Fibroblast of the aortic adventitia (primary cell): Measurements from ENCODE around the gene KRTAP1-5. TPM values are rescaled to one million over a fixed set of nuclear protein-coding genes. Genes with fewer than 3 reads are reported as not detected.
"Not testable (repeated sequence)": the region's sequence is repeated elsewhere in the genome, so short reads cannot be mapped to it uniquely, and the experiment has no call there.

Experiments used
- DNase-seq: peaks from one replicate; pipeline ENCODE4 v3.0.0-alpha.2; 2010; ENCODE audit warnings: low read depth
- H3K4me3 ChIP-seq: 2 replicates; pipeline ENCODE4 v1.5.1; 2011; ENCODE audit warnings: low read depth, mild to moderate bottlenecking, control low read depth, low read length, moderate library complexity
- total RNA-seq: library from RNA; depleted of rRNA; stranded (reverse); fragments of >200 nt; gene quantifications from 2 replicates; pipeline ENCODE4 v1.2.3, GENCODE V29; 2012; ENCODE audit warnings: low replicate concordance
- TF ChIP-seq, protein P1 (sequence below): IDR thresholded peaks from 2 replicates; pipeline ENCODE4 v1.5.1; 2011; ENCODE audit warnings: mild to moderate bottlenecking, low read length, control low read depth, inconsistent platforms; ENCODE audit not compliant: insufficient read depth

The KRTAP1-5 gene
- total RNA-seq, 1 donor = 1.4 TPM

DNA sequence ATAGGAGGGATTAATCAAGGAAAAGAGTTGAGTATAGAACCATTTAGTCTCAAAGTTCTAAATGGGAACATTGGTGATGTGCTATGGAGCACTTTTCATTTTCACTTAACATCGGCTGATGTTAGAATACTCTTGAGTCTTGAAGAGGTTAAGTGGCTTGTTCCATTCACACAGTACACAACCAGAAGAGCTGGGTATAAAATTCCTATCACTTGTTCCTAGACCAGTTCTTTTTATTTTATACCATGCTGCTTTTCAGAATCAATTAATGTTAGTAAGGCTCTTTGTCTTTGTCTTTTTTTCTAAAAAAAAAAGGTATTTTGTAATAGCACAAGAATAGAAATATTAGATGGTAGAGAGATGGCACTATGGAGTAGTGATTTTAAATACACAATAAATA is 15.9 kb upstream of the KRTAP1-5 start:
- no peak for DNase-seq
- H3K4me3 ChIP-seq = no peak overlapping the region
- TF ChIP-seq, protein P1, sequence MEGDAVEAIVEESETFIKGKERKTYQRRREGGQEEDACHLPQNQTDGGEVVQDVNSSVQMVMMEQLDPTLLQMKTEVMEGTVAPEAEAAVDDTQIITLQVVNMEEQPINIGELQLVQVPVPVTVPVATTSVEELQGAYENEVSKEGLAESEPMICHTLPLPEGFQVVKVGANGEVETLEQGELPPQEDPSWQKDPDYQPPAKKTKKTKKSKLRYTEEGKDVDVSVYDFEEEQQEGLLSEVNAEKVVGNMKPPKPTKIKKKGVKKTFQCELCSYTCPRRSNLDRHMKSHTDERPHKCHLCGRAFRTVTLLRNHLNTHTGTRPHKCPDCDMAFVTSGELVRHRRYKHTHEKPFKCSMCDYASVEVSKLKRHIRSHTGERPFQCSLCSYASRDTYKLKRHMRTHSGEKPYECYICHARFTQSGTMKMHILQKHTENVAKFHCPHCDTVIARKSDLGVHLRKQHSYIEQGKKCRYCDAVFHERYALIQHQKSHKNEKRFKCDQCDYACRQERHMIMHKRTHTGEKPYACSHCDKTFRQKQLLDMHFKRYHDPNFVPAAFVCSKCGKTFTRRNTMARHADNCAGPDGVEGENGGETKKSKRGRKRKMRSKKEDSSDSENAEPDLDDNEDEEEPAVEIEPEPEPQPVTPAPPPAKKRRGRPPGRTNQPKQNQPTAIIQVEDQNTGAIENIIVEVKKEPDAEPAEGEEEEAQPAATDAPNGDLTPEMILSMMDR = no peak

DNA sequence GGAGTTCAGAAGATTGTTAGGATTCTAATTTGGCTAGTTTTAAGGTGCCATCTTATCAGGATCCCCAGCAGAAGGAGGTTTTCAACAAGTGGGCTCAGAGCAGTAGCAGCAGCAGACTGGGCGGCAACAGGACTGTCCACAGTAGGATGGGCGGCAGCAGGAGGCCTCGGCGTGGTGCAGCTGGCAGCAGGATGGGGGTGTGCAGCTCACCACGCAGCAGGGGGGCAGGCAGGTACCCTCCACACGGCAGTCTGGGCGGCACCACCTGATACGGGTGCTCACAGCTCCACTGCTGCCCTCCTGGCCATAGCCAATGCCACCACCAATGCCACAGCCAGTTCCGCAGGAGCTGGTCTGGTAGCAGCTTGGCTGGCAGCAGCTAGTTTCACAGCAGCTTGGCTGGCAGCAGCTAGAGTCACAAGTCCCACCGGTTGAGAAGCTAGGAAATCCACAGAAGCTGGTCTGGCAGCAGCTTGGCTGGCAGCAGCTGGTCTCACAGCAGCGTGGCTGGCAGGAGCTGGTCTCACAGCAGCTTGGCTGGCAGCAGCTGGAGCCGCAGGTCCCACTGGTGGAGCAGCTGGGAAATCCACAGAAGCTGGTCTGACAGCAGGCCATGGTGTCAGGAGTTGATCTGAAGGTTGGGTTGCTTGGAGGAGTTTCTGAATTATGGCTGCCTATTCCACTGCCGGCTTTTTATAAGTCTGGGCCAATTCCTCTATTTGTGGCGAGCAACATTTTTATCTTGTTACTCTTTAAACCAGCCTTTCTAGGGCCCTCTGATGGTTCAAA is 14.0 kb upstream of the KRTAP1-5 start, which contains the start of gene KRTAP1-1:
Gene KRTAP1-1, minus strand, starts transcription at position 668 of the 789 bp plus-strand sequence. Its CDS starts 53 bp downstream, at position 615.
- not testable (repeated sequence) for DNase-seq, H3K4me3 ChIP-seq

DNA sequence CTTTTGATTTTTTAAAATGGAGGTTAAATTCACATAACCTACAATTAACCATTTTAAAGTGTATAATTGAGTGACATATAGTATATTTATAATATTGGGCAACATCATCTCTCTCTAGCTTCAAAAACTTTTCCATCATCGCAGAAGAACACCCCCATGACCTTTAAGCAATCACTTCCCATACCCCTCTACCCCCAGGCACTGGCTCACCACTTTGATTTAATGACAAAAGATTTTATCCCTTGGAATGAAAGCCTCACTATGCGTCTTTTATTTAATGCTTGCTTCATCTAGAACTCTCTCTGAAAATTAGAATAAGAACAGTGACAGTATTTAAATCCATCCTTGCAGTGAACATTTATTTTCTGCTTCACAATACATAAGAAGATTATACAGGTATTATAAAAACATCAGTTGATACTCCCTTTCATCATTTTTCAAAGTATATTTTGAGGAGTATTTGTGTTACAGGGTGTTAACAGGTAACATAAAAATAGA is 10.9 kb upstream of the KRTAP1-5 start:
- no peak overlapping the region for H3K4me3 ChIP-seq
- TF ChIP-seq, protein P1 = no peak
- DNase-seq = no peak

DNA sequence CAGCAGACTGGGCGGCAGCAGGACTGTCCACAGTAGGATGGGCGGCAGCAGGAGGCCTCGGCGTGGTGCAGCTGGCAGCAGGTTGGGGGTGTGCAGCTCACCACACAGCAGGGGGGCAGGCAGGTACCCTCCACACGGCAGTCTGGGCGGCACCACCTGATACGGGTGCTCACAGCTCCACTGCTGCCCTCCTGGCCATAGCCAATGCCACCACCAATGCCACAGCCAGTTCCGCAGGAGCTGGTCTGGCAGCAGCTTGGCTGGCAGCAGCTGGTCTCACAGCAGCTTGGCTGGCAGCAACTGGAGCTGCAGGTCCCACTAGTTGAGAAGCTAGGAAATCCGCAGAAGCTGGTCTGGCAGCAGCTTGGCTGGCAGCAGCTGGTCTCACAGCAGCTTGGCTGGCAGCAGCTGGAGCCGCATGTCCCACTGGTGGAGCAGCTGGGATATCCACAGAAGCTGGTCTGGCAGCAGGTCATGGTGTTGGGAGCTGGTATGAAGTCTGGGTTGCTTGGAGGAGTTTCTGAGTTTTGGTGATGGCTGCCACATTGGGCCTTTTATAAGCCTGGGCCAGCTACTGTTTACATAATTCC is 7.4 kb upstream of the KRTAP1-5 start, which contains the start of gene KRTAP1-3:
Gene KRTAP1-3, minus strand, starts transcription at position 529 of the 590 bp plus-strand sequence. Its CDS starts 53 bp downstream, at position 476.
- H3K4me3 ChIP-seq, DNase-seq: not testable (repeated sequence)

DNA sequence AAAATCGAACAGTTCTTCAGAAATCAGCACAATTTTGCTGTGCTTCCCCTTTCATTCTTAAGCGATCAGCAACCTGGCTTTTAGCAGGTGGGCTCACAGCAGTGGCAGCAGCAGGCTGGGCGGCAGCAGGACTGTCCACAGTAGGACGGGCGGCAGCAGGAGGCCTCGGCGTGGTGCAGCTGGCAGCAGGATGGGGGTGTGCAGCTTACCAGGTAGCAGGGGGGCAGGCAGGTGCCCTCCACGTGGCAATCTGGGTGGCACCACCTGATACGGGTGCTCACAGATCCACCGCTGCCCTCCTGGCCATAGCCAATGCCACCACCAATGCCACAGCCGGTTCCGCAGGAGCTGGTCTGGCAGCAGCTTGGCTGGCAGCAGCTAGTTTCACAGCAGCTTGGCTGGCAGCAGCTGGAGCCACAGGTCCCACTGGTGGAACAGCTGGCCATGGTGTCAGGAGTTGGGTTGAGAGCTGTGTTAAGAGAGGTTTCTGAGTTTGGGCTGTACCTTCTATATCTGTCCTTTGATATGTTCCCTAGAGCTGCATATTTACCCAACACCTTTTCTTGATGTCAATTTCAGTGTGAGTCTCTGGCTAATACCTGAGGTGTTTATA is 2.7 kb upstream of the KRTAP1-5 start, which contains the start of gene KRTAP1-4:
Gene KRTAP1-4, minus strand, starts transcription at position 563 of the 613 bp plus-strand sequence. Its CDS starts 117 bp downstream, at position 446.
- no peak within 1 kb of the TSS for H3K4me3 ChIP-seq
- no peak for DNase-seq
- TF ChIP-seq, protein P1 = no peak

DNA sequence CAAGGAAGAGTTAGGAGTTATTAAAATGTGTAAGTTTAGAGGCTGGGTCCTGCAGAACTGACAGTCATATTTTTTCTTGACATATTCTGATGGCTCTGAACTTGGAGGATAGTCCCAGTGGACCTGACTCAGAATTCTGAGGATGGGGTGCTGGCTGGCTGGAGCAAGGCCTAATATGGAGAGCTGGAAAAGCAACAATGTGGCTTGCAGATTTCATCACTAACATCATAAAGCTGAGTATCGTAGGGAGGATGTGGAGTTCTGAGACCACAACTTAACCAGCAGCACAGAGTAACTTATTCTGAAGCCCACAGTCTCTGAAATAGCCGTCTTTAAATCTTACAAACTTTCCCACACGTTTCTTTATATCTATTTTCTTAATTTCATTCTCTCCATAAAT is 2.3 kb downstream of the KRTAP1-5 start:
- no peak for DNase-seq
- no peak overlapping the region for H3K4me3 ChIP-seq
- TF ChIP-seq, protein P1 = no peak

DNA sequence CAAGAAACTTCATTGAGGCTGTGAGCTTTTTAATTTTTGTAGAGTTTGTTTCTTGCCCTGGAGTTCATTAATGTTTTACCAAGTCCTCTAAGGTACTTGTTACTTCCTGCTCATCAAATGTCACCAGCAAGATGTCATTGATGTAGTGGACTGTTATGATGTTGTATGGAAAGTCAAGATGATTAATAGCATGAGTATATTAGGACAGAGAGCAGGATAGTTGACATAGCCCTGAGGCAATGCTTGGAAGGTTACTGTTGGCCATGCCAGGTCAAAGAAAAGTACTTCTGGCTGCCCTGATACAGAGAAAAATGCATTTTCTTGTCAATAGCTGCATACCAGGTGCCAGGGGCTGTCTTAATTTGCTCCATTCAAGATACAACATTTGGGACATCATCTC is 6.7 kb downstream of the KRTAP1-5 start:
- TF ChIP-seq, protein P1 = no peak
- no peak for DNase-seq
- H3K4me3 ChIP-seq = no peak overlapping the region
